Activated CD4-positive, alpha-beta memory T cell treated with anti-CD3 and anti-CD28 coated beads, Interleukin-2, amount 10 ng/mL, durations not matched to agents 7 days and 5 days (primary cell): ENCODE data around the gene SSNA1. TPM values are rescaled to one million over a fixed set of nuclear protein-coding genes. Genes with fewer than 3 reads are reported as not detected.

ENCODE experiments used
- CTCF ChIA-PET: fragments of 350-600 bp; sonication (Branson Sonifier 250); formaldehyde crosslinking; loops from one replicate; lab custom pipeline; 2021; ENCODE audit warnings: antibody characterized with exemption, inconsistent platforms; lab: Charles Lee
- POLR2A ChIA-PET: fragments of 350-600 bp; sonication (Branson Sonifier 250); formaldehyde crosslinking; loops from one replicate; lab custom pipeline; 2021; ENCODE audit warnings: antibody characterized with exemption; lab: Charles Lee
- DNase-seq: peaks from one replicate; pipeline ENCODE4 v3.0.0-alpha.2; 2020
- H3K27ac Mint-ChIP-seq: one replicate; pipeline ENCODE4 v1.8.0; 2021; ENCODE audit warnings: mild to moderate bottlenecking, mixed read lengths
- H3K27me3 Mint-ChIP-seq: one replicate; pipeline ENCODE4 v1.8.0; 2021; ENCODE audit warnings: mixed read lengths
- H3K36me3 Mint-ChIP-seq: one replicate; pipeline ENCODE4 v1.8.0; 2021; ENCODE audit warnings: low read depth, mixed read lengths
- H3K4me1 Mint-ChIP-seq: one replicate; pipeline ENCODE4 v1.8.0; 2021; ENCODE audit warnings: mixed read lengths
- H3K4me3 Mint-ChIP-seq: one replicate; pipeline ENCODE4 v1.8.0; 2021; ENCODE audit warnings: mild to moderate bottlenecking, mixed read lengths
- H3K9me3 Mint-ChIP-seq: one replicate; pipeline ENCODE4 v1.8.0; 2021; ENCODE audit warnings: mixed read lengths
- total RNA-seq, 2 experiments: library from RNA; stranded (reverse); gene quantifications; one replicate each; pipeline ENCODE4 v1.2.3, GENCODE V29; 2021

Gene SSNA1
- total RNA-seq, 2 experiments from 2014 or later: 70.0 to 76.3 TPM

DNA sequence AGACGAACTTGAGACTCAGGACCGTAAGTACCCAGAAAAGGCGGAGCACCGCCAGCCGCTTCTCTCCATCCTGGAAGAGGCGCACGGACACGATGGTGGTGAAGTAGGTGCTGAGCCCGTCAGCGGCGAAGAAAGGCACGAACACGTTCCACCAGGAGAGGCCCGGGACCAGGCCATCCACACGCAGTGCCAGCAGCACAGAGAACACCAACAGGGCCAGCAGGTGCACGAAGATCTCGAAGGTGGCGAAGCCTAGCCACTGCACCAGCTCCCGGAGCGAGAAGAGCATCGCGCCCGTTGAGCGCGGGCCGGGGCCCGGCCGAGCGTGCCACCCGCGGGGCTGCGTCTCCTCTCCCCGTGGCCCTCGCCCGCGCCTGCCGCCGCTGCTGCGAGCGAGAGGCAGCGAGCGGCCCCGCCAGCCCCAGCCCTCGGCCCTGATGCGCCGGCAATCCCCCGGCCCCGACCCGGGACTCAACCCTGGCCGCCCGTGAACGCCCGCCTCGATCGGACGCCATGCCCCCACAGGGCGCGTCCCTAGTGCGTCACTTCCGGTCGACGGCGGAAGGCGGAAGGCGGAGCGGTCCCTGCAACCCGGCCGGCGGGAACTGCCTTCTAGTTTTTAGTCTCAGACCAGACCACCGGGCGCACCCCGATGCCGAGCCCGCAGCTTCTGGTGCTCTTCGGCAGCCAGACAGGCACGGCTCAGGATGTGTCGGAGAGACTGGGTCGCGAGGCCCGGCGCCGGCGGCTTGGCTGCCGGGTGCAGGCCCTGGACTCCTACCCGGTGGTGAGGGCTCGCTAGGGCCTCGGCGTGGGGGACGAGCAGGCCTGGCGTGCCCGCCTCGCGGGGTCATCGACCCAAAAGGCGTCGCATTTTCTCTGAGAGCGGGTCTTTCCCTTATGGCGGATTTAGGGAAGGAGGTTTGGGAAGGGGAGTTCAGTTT lies 16.9 kb downstream of the SSNA1 start, which contains the start of the genes NDOR1 and TMEM203:
Gene NDOR1 (plus strand): TSS at position 575 of the 944 bp plus-strand sequence. CDS start 78 bp downstream, at position 653.
Gene TMEM203 (minus strand): TSS at position 523 of the 944 bp plus-strand sequence. CDS start 234 bp downstream, at position 289.
- Mint-ChIP-seq H3K27ac (peak within 1 kb of the TSS; percentile 90), H3K9me3 (no peaks in the 10 kb centered on the region), H3K36me3 (peaks cover 22% of the 10 kb centered on the region), H3K4me3 (peak within 1 kb of the TSS; percentile 92), H3K4me1 (peaks cover 58% of the 10 kb centered on the region), H3K27me3 (no peaks in the 10 kb centered on the region)
- ChIA-PET CTCF (interaction anchor here (1.5 to 2.6 kb wide), 4 partner anchors 16 to 22 kb away, joined by 3 to 8 read pairs (median 6); partner anchors contain the start of genes RNF208 and RNF224), POLR2A (interaction anchor here (0.6 to 7.9 kb wide), 17 partner anchors 9 to 134 kb away, joined by 3 to 97 read pairs (median 4); partner anchors contain the start of genes ANAPC2, CYSRT1, DPP7 and NELFB)
- peak; percentile 94 for DNase-seq

- Mint-ChIP-seq H3K4me1 (peaks cover 49% of the 10 kb centered on the region), H3K27me3 (no peaks in the 10 kb centered on the region), H3K9me3 (no peaks in the 10 kb centered on the region), H3K36me3 (peaks cover 24% of the 10 kb centered on the region), H3K4me3 (peak overlapping the region; percentile 92), H3K27ac (peak overlapping the region; percentile 90)
- ChIA-PET CTCF (interaction anchor here (0.8 to 1.2 kb wide), 2 partner anchors 18 to 88 kb away, joined by 3 read pairs; partner anchors contain the start of gene SSNA1), POLR2A (interaction anchor here (1.1 to 7.9 kb wide), 8 partner anchors 11 to 92 kb away, joined by 3 to 97 read pairs (median 11); partner anchors contain the start of genes ANAPC2, CYSRT1, DPP7 and RNF208)
- no peak for DNase-seq
Measured at GRCh38 chr9:137206602-137207001, 18.1 kb downstream of the SSNA1 start.

DNA sequence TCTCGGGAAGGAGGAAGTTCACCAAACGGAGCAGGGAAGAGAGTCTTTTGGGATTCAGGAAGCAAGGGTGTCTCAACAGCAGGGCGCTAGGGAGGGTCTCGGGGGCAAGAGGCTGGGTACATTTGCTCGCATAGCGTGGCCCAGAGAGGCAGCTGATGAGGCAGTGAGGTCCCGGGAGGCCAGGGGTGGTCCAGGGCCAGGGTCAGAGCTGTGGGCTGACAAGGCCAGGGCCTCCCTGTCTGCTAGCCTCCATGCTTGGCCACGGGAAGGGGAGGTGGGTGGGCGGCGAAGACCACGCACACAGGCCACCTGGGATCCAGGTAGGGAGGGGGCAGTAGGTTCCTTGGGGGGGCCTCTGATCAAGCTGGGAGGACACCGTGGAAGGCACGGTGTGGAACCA lies 23.1 kb downstream of the SSNA1 start:
- CTCF ChIA-PET: no interaction called here
- POLR2A ChIA-PET: no interaction called here
- DNase-seq: no peak
- Mint-ChIP-seq H3K36me3 (peaks cover 23% of the 10 kb centered on the region), H3K27me3 (no peaks in the 10 kb centered on the region), H3K27ac (no peak overlapping the region), H3K4me3 (no peak overlapping the region), H3K4me1 (peaks cover 17% of the 10 kb centered on the region), H3K9me3 (no peaks in the 10 kb centered on the region)

DNA sequence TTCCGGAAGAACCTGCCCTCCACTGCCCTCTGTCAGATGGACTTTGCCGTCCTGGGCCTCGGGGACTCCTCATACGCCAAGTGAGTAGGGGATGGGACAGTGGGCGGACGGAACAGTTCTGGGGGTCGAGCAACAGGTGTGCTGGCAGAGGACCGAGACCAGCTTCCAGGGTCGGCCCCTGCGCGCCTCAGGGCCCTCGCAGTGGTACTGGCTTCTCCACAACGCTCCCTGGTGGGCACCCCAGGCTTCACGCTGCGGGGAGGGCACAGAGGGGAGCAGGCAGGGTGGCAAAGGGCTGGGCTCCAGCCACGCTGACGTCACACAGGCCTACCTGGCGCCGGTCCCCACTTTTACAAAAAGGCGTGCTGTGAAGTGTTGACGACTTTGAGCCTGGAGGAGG lies 24.0 kb downstream of the SSNA1 start:
- CTCF ChIA-PET: no interaction called here
- Mint-ChIP-seq H3K4me1 (peaks cover 7% of the 10 kb centered on the region), H3K27me3 (no peaks in the 10 kb centered on the region), H3K36me3 (peaks cover 13% of the 10 kb centered on the region), H3K9me3 (no peaks in the 10 kb centered on the region), H3K27ac (no peak overlapping the region), H3K4me3 (no peak overlapping the region)
- no peak for DNase-seq
- POLR2A ChIA-PET: interaction anchor here (0.7 kb wide), 1 partner anchor 10 kb away, joined by 4 read pairs; the partner anchor contains the start of gene RNF208

- H3K36me3 Mint-ChIP-seq: peaks cover 9% of the 10 kb centered on the region
- no peak overlapping the region for H3K4me3 Mint-ChIP-seq
- ChIA-PET CTCF (no interaction called here), POLR2A (interaction anchor here (0.7 to 1.4 kb wide), 2 partner anchors 9 kb away, joined by 4 read pairs; partner anchors contain the start of gene RNF208)
- no peak overlapping the region for H3K27ac Mint-ChIP-seq
- no peaks in the 10 kb centered on the region for H3K27me3 Mint-ChIP-seq
- H3K4me1 Mint-ChIP-seq: peaks cover 5% of the 10 kb centered on the region
- DNase-seq: no peak
- no peaks in the 10 kb centered on the region for H3K9me3 Mint-ChIP-seq
Measured at GRCh38 chr9:137213160-137214060, 24.9 kb downstream of the SSNA1 start.

DNA sequence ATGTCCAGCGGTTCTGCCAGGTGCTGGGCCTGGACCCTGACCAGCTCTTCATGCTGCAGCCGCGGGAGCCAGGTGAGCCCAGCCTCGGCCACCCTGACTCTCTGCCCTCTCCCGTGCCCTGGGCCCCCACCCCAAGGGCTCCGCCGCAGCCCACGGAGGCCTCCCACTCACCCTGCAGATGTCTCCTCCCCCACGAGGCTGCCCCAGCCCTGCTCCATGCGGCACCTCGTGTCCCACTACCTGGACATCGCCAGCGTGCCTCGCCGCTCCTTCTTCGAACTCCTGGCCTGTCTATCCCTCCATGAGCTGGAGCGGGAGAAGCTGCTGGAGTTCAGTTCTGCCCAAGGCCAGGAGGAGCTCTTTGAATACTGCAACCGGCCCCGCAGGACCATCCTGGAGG lies 26.1 kb downstream of the SSNA1 start:
- Mint-ChIP-seq H3K27me3 (no peaks in the 10 kb centered on the region), H3K4me3 (no peak overlapping the region), H3K27ac (no peak overlapping the region), H3K36me3 (peaks cover 6% of the 10 kb centered on the region), H3K9me3 (no peaks in the 10 kb centered on the region), H3K4me1 (peaks cover 1% of the 10 kb centered on the region)
- ChIA-PET CTCF (interaction anchor here (1.6 kb wide), 1 partner anchor 22 kb away, joined by 3 read pairs; no protein-coding TSS in a partner anchor), POLR2A (interaction anchor here (0.7 to 1.4 kb wide), 2 partner anchors 9 to 10 kb away, joined by 3 to 4 read pairs; no protein-coding TSS in a partner anchor)
- no peak for DNase-seq

DNA sequence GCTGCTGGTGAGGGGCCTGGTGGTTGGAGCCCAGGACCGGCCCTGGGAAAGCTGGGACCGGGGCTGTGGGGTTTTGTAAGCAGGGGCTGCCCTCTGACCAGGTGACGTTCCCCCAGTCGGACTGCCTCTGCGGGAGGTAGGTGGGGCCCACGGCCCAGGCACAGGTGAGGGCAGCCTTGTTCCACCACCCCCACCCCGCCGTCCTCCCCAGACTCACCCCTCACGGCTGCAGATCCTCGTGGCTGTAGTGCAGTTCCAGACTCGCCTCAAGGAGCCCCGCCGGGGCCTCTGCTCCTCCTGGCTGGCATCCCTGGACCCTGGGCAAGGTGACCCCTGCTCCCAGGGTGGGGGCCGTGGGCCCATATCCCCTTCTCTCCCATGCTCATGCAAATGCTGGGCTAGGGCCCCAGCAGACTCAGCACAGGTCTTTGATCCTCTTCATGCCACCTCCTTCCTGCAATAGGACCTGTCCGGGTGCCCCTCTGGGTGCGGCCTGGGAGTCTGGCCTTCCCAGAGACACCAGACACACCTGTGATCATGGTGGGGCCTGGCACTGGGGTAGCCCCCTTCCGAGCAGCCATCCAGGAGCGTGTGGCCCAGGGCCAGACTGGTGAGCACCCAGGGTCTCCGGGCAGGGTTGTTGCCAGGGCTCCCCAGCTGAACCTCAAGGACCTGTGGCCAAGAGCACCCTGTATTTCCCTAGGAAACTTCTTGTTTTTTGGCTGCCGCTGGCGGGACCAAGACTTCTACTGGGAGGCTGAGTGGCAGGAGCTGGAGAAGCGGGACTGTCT lies 26.9 kb downstream of the SSNA1 start:
- no peak for DNase-seq
- H3K4me3 Mint-ChIP-seq: no peak overlapping the region
- CTCF ChIA-PET: interaction anchor here (1.6 kb wide), 1 partner anchor 21 kb away, joined by 3 read pairs; no protein-coding TSS in a partner anchor
- POLR2A ChIA-PET: interaction anchor here (0.7 to 1.4 kb wide), 3 partner anchors 8 to 15 kb away, joined by 3 to 4 read pairs (median 4); partner anchors contain the start of gene TPRN
- H3K27ac Mint-ChIP-seq: no peak overlapping the region
- H3K36me3 Mint-ChIP-seq: peaks cover 6% of the 10 kb centered on the region
- no peaks in the 10 kb centered on the region for H3K27me3 Mint-ChIP-seq
- no peaks in the 10 kb centered on the region for H3K9me3 Mint-ChIP-seq
- peaks cover 1% of the 10 kb centered on the region for H3K4me1 Mint-ChIP-seq

DNA sequence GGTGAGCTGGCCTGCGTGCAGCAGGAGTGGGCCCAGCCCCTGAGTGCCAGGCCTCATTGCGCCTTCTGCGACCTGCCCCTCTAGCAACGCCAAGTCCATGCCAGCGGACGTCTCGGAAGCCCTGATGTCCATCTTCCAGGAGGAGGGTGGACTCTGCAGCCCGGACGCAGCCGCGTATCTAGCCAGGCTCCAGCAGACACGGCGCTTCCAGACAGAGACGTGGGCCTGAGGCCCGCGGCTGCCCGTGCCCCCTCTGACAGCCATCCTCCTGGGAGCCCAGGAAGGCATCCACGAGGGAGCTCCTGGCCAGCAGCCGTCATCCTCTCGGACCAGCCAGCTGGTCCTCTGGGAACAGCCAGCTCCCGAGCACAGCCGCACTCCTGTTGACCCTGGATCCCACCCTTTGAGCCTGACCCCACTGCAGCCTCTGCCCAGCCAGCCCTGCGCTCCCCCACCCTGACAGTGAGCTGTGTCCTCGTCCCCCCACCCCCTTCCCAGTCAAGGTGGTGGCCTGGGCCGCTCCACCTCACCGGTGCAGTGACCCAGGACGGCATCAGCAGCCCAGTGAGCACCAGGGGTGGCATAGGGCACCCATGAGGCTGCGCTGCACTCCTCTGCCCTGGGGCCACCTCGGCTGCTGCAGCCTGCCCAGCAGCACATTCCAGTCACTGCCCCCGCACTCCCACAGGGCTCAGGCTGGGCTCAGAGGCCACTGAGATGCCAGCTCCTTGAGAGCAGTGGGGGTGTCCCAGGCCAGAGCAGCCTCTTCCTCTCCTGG lies 27.9 kb downstream of the SSNA1 start:
- H3K4me3 Mint-ChIP-seq: no peak overlapping the region
- H3K4me1 Mint-ChIP-seq: peaks cover 1% of the 10 kb centered on the region
- H3K27me3 Mint-ChIP-seq: no peaks in the 10 kb centered on the region
- peaks cover 3% of the 10 kb centered on the region for H3K36me3 Mint-ChIP-seq
- no peak overlapping the region for H3K27ac Mint-ChIP-seq
- ChIA-PET CTCF (interaction anchor here (1.3 kb wide), 1 partner anchor 20 kb away, joined by 3 read pairs; no protein-coding TSS in a partner anchor), POLR2A (interaction anchor here (1.3 to 1.6 kb wide), 2 partner anchors 16 to 26 kb away, joined by 3 to 4 read pairs; partner anchors contain the start of gene TPRN)
- no peak for DNase-seq
- no peaks in the 10 kb centered on the region for H3K9me3 Mint-ChIP-seq

- DNase-seq: no peak
- H3K27ac Mint-ChIP-seq: no peak overlapping the region
- H3K9me3 Mint-ChIP-seq: no peaks in the 10 kb centered on the region
- peaks cover 1% of the 10 kb centered on the region for H3K4me1 Mint-ChIP-seq
- ChIA-PET CTCF (interaction anchor here (1.3 kb wide), 1 partner anchor 19 kb away, joined by 3 read pairs; no protein-coding TSS in a partner anchor), POLR2A (interaction anchor here (1.6 to 8.2 kb wide), 2 partner anchors 10 to 25 kb away, joined by 3 to 97 read pairs; partner anchors contain the start of genes NDOR1 and TMEM203)
- no peaks in the 10 kb centered on the region for H3K27me3 Mint-ChIP-seq
- peaks cover 3% of the 10 kb centered on the region for H3K36me3 Mint-ChIP-seq
- H3K4me3 Mint-ChIP-seq: no peak overlapping the region
Measured at GRCh38 chr9:137217276-137218211, 29.1 kb downstream of the SSNA1 start.

- Mint-ChIP-seq H3K4me3 (no peak overlapping the region), H3K36me3 (no peaks in the 10 kb centered on the region), H3K27me3 (no peaks in the 10 kb centered on the region), H3K27ac (no peak overlapping the region), H3K9me3 (no peaks in the 10 kb centered on the region), H3K4me1 (peaks cover 6% of the 10 kb centered on the region)
- POLR2A ChIA-PET: interaction anchor here (1.2 to 8.2 kb wide), 3 partner anchors 11 to 24 kb away, joined by 3 to 97 read pairs (median 4); partner anchors contain the start of genes NDOR1, TMEM203 and TUBB4B
- DNase-seq: no peak
- CTCF ChIA-PET: no interaction called here
Measured at GRCh38 chr9:137218212-137218753, 29.8 kb downstream of the SSNA1 start.
